ENCODE data around the gene ZNF595. TPM values are rescaled to one million over a fixed set of nuclear protein-coding genes. Genes with fewer than 3 reads are reported as not detected.

ZNF595 gene
- polyA plus RNA-seq, 1 donor from 2014 or later: 15.1 TPM

GRCh38 chr4:112771-113170 lies 59.6 kb downstream of the ZNF595 start:
- Histone ChIP-seq H3K9ac (ENCODE audit: low read length) (no peak overlapping the region), H3K79me2 (replicated peaks; ENCODE audit: insufficient read depth, low read length) (no peaks in the 10 kb centered on the region), H3K27me3 (ENCODE audit: insufficient read depth, low read depth, low read length) (peaks cover 17% of the 10 kb centered on the region), H3K4me3 (ENCODE audit: low read length) (no peak overlapping the region), H3K9me2 (ENCODE audit: insufficient read depth, low read length) (no peaks in the 10 kb centered on the region), H3K9me3 (ENCODE audit: low read length) (peaks cover 5% of the 10 kb centered on the region), H3F3A (ENCODE audit: insufficient read depth, low read length, poor library complexity, severe bottlenecking) (no peaks in the 10 kb centered on the region), H3K27ac (ENCODE audit: low read length) (no peak overlapping the region), H4K20me1 (ENCODE audit: insufficient read depth) (no peaks in the 10 kb centered on the region), H3K36me3 (ENCODE audit: insufficient read depth, low read length) (no peaks in the 10 kb centered on the region), H2AFZ (ENCODE audit: low read depth, low read length) (no peak overlapping the region), H3K4me2 (ENCODE audit: low read length) (no peak overlapping the region)
- TF ChIP-seq SMC3 (conservative IDR thresholded peaks at IDR 0.05; ENCODE audit: poor library complexity) (no peak), EZH2 (IDR thresholded peaks at IDR 0.05; ENCODE audit: borderline replicate concordance, insufficient read depth, low read length, poor library complexity, severe bottlenecking) (no peak), RAD21 (conservative IDR thresholded peaks at IDR 0.05) (no peak), REST (IDR thresholded peaks at IDR 0.05; ENCODE audit: borderline replicate concordance) (no peak), MXI1 (conservative IDR thresholded peaks at IDR 0.05; ENCODE audit: poor library complexity, severe bottlenecking) (no peak), CTCF (IDR thresholded peaks at IDR 0.05; ENCODE audit: poor library complexity, severe bottlenecking) (no peak), EP300 (conservative IDR thresholded peaks at IDR 0.05; ENCODE audit: poor library complexity, severe bottlenecking) (no peak), POLR2AphosphoS5 (IDR thresholded peaks at IDR 0.05) (no peak), TAF1 (IDR thresholded peaks at IDR 0.05; ENCODE audit: low read depth) (no peak)

GRCh38 chr4:113732-114131 lies 60.6 kb downstream of the ZNF595 start:
- Histone ChIP-seq H3K9me3 (ENCODE audit: low read length) (no peaks in the 10 kb centered on the region), H3K27ac (ENCODE audit: low read length) (no peak overlapping the region), H3F3A (ENCODE audit: insufficient read depth, low read length, poor library complexity, severe bottlenecking) (no peaks in the 10 kb centered on the region), H4K20me1 (ENCODE audit: insufficient read depth) (no peaks in the 10 kb centered on the region), H3K4me2 (ENCODE audit: low read length) (no peak overlapping the region), H3K79me2 (replicated peaks; ENCODE audit: insufficient read depth, low read length) (no peaks in the 10 kb centered on the region), H3K4me3 (ENCODE audit: low read length) (no peak overlapping the region), H3K9me2 (ENCODE audit: insufficient read depth, low read length) (no peaks in the 10 kb centered on the region), H3K9ac (ENCODE audit: low read length) (no peak overlapping the region), H3K36me3 (ENCODE audit: insufficient read depth, low read length) (no peaks in the 10 kb centered on the region), H3K27me3 (ENCODE audit: insufficient read depth, low read depth, low read length) (peaks cover 7% of the 10 kb centered on the region), H2AFZ (ENCODE audit: low read depth, low read length) (no peak overlapping the region)
- TF ChIP-seq REST (IDR thresholded peaks at IDR 0.05; ENCODE audit: borderline replicate concordance): no peak
- TF ChIP-seq EP300 (conservative IDR thresholded peaks at IDR 0.05; ENCODE audit: poor library complexity, severe bottlenecking): no peak
- TF ChIP-seq SMC3 (conservative IDR thresholded peaks at IDR 0.05; ENCODE audit: poor library complexity): no peak
- TF ChIP-seq EZH2 (IDR thresholded peaks at IDR 0.05; ENCODE audit: borderline replicate concordance, insufficient read depth, low read length, poor library complexity, severe bottlenecking): no peak
- TF ChIP-seq MXI1 (conservative IDR thresholded peaks at IDR 0.05; ENCODE audit: poor library complexity, severe bottlenecking): no peak
- no peak for TF ChIP-seq TAF1 (IDR thresholded peaks at IDR 0.05; ENCODE audit: low read depth)
- TF ChIP-seq CTCF (IDR thresholded peaks at IDR 0.05; ENCODE audit: poor library complexity, severe bottlenecking): no peak
- TF ChIP-seq POLR2AphosphoS5 (IDR thresholded peaks at IDR 0.05): no peak
- TF ChIP-seq RAD21 (conservative IDR thresholded peaks at IDR 0.05): no peak
